Measurements from ENCODE around the gene TATDN3.
A peak's percentile ranks its signal among the peaks of the same experiment; 100 is the strongest.
"Not testable (repeated sequence)": the region's sequence is repeated elsewhere in the genome, so short reads cannot be mapped to it uniquely, and the experiment has no call there.

TATDN3 gene

DNA sequence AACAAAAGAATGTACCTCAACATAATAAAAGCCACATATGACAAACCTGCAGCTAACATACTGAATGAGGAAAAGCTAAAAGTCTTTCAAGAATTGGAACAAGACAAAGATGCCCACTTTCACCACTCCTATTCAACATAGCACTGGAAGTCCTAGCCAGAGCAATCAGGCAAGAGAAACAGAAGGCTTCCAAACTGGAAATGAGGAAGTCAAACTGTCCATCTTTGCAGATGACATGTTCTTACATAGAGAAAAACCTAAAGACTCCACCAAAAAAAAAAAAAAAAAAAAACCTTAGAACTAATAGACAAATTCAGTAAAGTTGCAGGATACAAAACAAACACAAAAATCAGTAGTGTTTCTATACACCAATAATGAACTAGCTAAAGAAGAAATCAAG, 20.4 kb upstream of the TATDN3 start:
- DNase-seq, result no peak
- intact Hi-C loops (cut with DNase I), result no loop called here

DNA sequence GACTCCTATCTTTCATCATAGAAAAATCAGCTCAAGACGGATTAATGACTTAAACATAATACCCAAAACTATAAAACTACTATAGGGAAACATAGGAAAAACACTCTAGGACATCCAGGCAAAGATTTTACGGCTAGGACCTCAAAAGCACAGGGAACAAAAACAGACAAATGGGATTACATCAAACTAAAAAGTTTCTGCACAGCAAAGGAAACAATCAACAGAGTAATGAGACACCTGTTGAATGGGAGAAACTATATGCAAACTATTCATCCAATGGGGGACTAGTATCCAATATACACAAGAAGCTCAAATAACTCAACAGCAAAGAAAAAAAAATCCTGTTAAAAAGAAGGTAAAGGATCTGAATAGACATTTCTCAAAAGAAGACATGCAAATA, 18.7 kb upstream of the TATDN3 start:
- intact Hi-C loops (cut with DNase I), result no loop called here
- no peak for DNase-seq

DNA sequence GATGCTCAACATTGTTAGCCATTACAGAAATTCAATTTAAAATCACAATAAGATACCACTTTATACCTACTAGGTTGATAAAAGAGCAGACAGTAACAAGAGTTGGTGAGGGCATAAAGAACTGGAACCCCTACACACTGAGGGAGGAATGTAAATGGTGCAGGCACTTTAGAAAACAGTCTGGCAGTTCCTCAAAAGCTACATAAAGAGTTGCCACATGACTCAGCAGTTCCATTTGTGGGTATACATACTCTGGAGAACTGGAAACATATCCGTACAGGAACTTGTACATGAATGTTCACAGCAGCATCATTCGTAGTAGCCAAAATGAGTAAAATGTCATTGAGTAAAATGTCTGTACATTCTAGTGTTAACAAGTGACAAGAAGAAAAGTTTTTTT, 17.1 kb upstream of the TATDN3 start:
- intact Hi-C loops (cut with DNase I), result no loop called here
- DNase-seq, result no peak

DNA sequence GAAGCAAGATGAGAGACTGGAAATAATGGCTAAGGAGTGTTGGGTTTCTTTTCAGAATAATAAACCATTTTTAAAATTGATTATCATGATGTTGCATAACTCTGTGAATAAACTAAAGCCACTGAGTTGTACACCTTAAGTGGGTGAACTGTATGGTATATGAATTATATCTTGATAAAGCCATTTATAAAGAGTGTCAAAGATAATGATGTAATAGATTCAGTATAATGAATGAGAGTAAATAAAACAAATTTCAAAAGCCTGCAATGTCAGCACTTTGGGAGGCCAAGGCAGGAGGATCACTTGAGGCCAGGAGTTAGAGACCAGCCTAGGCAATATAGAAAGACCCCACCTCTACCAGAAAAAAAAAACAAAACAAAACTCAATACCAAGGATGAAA, 16.5 kb upstream of the TATDN3 start:
- DNase-seq, result no peak
- intact Hi-C loops (cut with DNase I), result no loop called here

DNA sequence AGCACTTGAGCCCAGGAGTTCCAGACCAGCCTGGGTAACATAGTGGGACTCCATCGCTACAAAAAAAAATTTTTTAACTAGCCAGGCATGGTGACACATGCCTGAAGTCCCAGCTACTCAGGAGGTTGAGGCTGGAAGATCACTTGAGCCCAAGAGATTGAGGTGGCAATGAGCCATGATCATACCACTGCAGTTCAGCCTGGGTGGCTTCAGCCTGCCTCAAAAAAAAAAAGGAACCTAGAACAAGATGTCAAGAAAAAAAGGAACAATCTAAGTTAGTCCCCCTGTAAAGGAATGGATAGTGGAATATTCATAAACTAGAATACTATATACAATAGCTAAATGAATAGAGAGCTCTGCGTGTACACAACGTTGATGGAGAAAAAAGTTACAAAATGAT, 14.5 kb upstream of the TATDN3 start:
- DNase-seq, result no peak
- intact Hi-C loops (cut with DNase I), result no loop called here

DNA sequence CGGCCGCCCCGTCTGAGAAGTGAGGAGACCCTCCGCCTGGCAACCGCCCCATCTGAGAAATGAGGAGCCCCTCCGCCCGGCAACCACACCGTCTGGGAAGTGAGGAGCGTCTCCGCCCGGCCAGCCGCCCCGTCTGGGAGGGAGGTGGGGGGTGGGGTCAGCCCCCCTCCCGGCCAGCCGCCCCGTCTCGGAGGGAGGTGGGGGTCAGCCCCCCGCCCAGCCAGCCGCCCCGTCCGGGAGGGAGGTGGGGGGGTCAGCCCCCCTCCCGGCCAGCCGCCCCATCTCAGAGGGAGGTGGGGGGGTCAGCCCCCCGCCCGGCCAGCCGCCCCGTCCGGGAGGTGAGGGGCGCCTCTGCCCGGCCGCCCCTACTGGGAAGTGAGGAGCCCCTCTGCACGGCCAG, 12.6 kb upstream of the TATDN3 start:
- DNase-seq; intact Hi-C loops (cut with DNase I): not testable (repeated sequence)

DNA sequence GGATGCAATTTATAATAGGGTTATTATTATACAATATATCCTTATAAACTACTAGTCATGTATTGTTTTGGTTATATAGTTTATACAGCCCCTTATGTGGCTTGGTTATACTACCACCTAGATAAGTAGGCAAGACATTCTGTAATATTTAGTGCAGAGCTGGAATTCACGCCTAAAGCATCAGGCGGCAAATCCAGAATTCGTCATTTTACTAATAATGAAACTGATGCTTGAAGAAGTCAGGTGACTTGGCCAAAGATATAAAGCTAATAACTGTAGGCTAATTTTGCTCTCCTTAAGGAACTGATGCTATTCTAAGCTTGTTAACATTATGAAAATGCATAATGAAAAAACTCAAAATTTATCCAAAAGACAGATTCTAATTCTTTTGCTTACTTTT, 10.9 kb upstream of the TATDN3 start:
- intact Hi-C loops (cut with DNase I), result loop anchor here (10.0 kb wide), 2 partner anchors 116 to 306 kb away; no protein-coding TSS in a partner anchor
- no peak for DNase-seq

DNA sequence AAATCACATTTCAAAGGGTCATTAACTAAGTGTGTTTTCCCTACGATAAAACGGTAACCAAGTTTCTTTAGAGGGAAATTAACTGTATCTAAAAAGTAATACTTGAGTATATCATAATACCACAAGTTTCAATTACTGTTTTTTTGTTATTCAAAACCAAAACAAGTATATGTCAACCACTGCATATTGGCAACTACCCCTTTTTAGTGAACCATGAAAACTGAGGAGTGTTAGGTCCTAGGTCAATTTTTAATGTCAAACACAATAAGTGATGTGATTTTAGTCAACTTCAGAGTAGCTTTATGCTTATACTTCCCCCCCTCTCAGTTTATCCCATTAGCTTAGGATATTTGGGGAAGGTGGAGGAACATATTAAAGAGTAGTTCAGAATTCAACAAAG, 10.5 kb upstream of the TATDN3 start:
- intact Hi-C loops (cut with DNase I), result loop anchor here (10.0 kb wide), 2 partner anchors 116 to 306 kb away; no protein-coding TSS in a partner anchor
- DNase-seq, result no peak

DNA sequence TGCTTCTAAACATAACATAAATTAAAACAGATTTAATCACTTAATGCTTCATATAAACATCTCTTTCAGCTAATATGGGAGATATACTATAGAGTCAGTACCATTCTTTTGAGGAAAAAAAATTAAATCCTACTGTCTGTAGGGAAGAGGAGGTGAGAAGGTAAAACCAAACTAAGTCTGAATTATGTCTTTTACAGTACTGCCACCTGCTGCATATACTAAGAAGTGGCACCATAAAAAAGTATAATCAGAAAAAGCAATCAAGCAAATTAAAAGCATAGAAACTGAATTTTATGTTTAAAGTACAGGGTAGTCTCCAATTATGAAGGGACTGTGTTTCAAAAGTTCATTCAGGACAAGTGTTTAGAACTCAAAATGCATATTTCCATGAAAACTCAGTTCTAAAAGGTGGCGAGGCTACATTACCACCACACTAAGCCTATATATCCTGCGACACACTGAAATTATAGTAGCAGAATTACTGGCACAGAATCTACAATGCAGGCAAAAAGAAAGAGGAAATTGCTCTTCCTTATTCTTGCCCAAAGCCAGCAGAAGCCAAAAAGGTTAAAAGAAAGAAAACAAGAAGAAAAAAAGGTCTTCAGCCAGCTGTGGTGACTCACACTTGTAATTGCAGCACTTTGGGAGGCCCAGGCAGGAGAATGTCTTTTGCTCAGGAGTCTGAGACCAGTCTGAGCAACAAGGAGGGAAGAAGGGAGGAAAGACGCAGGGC, 9.1 kb upstream of the TATDN3 start:
- intact Hi-C loops (cut with DNase I), result loop anchor here (10.0 kb wide), 2 partner anchors 118 to 308 kb away; no protein-coding TSS in a partner anchor

DNA sequence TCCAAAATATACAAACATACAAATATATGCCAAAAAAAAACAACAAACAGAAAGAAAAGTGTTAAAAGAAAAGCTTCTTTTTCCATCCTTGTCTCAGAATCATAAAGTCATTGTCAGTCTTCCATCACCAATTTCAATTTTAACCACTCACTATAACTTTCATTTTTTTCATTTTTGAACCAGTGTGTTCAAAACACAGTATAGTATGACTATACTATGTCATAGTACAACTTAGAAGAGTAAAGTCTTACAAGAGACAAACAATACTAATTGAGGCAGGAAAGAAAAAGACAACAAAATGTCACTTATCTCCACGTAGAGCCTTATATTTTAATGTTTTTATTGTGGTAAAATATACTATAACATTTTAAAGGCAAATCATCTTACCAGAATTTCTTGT, 7.7 kb upstream of the TATDN3 start:
- intact Hi-C loops (cut with DNase I), result loop anchor here (10.0 kb wide), 2 partner anchors 119 to 309 kb away; no protein-coding TSS in a partner anchor
- no peak for DNase-seq

More for the DNA sequence above, 9.1 kb upstream of the TATDN3 start:
- no peak for DNase-seq

DNA sequence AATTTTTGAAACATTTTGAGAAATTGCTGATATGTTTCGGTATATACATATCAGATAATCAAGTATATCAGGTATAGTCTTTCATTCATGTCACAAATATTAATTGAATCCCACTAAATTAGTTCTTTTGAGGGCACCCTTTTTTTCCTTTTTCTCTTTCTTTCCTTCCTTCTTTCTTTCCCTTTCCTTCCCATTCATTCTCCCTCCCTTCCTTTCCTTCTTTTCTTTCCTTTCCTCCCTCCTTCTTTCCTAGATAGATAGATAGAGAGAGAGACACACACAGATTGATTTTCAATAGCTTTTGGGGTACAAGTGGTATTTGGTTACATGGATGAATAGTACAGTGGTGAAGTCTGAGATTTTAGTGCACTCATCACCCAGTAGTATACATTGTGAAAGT, 5.8 kb upstream of the TATDN3 start:
- intact Hi-C loops (cut with DNase I), result loop anchor here (10.0 kb wide), 2 partner anchors 121 to 311 kb away; no protein-coding TSS in a partner anchor
- no peak for DNase-seq

DNA sequence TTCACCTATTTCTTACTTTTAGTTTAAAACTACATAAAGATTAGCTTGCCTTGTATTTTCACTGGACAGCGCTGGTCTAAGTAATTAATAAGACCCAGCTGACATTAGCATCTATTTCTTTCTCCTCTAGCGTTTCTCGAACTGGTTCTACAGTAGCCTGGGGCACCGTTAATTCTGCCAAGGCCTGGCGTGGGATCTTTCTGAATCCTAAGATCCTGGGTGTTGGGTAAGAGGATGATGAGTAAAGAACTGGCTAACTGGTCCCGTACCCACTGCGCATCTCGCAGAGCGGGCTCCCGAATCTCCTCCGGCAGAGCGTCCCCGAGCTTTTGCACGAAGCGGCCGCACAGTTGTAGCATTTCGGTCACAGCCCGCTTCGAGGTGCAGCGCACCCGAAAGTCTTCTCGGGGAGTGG, 426 bp upstream of the TATDN3 start:
- DNase-seq, result peak in 2 of 42 donors; percentile 29 to 69
- intact Hi-C loops (cut with DNase I), result no loop called here

DNA sequence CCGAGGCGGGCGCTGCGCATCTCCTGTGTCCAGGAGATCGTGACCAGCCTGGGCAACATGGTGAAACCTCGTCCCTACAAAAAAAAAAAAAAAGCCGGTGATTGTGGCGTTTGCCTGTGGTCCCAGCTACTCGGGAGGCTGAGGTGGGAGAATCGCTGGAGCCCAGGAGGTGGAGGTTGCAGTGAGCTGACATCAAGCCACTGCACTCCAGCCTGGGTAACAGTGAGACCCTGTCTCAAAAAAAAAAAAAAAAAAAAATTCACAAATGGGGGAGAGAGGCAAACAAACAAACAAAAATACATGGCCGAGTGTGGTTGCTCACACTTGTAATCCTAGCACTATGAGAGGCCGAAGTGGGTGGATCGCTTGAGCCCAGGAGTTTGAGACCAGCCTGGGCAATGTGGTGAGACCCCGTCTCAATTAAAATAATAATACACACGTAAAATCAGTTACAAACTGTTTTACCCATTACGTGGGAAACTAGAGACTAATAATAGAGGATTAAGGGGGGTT, 758 bp downstream of the TATDN3 start:
- intact Hi-C loops (cut with DNase I), result no loop called here
- no peak for DNase-seq

DNA sequence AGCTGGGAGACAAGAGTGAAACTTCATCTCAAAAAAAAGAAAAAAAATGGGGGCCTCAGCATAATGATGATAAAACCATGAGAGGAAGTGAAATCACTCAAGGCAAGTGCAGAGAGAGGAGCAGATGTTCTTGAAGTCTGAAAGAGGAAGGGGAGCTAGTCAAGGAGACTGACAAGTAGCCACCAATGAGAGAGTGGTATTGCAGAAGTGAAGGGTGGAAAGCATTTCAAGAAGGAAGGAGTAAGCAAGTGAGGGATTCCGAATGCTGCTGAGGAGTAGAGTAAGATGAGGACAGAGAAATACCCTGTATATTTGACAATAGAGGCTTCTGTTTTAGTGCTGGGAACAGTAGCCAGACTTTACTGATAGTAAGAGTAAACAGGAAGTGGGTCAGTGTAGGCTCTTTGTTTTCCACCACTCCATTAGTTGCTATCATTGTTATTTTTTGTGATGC, 2.9 kb downstream of the TATDN3 start:
- intact Hi-C loops (cut with DNase I), result no loop called here
- peak in 5 of 42 donors; percentile 15 to 60 (median 29) for DNase-seq

DNA sequence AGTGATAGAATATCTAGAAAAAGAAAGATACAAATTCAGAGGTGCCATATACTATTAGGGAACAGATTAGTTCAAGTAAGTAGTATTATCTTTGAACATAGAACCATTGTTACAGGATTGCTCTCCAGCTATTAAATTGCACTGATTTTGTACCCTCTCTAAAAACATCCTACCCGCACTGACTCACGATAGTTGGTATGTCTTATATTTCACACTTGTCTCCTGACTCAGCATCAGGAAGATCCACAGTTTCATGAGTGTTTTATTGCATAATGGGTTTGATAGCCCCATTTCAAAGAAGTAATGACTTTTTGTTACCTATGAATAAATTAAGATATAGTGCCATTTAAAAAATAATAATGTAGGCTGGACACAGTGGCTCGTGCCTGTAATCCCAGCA, 6.0 kb downstream of the TATDN3 start:
- intact Hi-C loops (cut with DNase I), result no loop called here
- peak in 6 of 42 donors; percentile 12 to 56 (median 19) for DNase-seq

DNA sequence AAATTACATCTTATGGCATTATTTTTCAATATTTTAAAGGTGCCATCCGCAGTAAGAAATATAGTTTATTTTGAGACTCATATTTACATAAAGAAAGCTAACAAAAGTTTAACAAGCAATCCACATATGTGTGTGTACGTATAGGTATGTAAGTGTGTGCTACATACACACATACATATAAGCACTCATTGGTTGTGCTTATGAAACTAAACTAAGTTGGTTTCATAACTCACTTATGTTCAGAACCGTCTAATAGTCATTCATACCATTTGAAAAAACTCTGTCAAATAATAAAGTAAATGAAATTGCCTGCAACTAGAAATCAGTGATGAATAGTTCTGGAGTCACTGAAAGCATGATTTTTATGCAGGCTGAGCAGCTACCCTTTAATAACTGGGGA, 14.1 kb downstream of the TATDN3 start:
- no peak for DNase-seq
- intact Hi-C loops (cut with DNase I), result no loop called here

DNA sequence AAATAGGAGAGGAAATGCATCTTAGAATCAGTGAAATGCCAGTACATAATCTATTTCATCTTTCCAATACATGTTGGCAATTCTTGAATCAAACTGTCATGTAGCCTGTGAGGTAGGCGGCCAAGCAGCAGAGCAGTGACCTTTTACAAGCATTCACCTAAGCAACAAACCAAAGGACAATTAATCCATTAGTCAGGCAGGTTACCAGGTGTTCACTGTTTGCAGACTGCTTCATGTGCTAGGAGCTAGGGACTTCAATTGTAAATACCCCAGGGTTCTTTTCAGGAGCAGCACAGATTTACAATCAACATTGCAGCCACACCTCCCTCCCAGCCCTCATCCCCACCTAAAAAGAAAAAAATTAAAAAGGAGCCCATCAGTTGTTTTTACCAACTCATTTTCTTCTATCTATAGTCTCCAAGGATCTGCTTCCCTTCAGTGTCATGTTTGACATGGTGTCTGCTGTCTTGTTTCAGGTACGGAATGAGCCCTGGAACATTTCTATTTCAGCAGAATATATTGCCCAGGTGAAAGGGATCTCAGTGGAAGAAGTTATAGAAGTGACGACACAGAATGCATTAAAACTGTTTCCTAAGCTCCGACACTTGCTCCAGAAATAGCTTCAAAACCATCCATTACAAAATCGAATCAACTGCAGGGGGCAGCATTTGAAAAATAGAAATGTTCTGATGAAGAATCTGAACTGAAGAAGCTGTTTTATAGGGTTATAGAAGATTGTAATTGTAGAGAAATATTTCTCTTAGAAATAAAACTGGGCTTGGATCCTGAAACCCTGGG, 23.0 kb downstream of the TATDN3 start:
- DNase-seq, result peak in 16 of 42 donors; percentile 15 to 75 (median 44)
- intact Hi-C loops (cut with DNase I), result loop anchor here (10.0 kb wide), 1 partner anchor 180 kb away; no protein-coding TSS in a partner anchor

DNA sequence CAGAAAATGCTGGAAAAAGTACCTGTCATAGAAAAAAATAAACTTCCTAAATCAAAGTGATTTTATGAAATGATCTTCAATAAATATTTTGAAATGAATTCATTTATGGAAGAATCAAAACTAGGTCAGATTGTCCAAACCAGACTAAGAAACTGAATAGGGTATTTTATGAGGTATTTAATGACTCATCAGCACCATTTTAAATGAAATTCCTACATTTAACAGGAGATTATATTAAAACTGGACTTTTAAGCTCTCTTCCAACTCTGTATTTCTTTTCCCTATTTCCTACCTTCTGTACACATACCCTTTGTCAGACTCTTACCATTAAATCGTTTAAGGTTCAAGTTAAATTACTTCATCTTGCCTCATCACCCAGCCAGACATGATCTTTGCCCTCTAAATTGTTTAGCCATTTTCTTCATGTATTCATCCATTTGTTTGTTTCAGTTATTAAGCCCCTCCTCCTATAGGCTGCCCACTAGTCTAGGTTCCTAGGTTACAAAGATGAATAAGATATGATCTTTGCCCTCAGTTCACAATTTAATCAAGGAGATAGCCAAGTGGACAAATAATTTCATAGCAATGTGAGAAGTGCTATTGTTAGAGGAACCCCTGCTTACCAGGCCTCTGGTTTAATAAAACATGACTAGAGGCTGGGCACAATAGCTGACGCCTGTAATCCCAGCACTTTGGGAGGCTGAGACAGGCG, 25.0 kb downstream of the TATDN3 start:
- no peak for DNase-seq
- intact Hi-C loops (cut with DNase I), result loop anchor here (10.0 kb wide), 1 partner anchor 178 kb away; no protein-coding TSS in a partner anchor

DNA sequence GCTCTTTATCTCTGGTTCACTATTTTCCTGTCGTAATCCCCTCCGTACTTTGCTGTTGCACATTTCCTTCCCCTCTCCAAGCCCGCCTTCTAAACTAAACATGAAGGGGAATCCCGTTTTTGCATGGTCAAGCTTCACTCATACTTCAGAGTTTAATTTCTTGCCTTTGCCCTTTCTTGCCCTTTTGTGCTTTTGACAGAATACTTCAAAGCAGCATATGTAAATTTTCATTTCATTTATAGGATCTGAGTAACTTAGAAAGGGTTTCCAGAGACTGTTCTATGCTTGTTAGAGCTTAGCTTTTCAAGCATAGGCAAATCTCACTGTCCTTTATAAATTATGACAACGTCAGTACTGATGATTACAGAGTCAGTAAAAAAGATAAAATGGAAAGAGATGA, 28.0 kb downstream of the TATDN3 start:
- no peak for DNase-seq
- intact Hi-C loops (cut with DNase I), result loop anchor here (10.0 kb wide), 1 partner anchor 175 kb away; no protein-coding TSS in a partner anchor
